ENCODE data around the gene RPGRIP1L. TPM values are rescaled to one million over a fixed set of nuclear protein-coding genes. Genes with fewer than 3 reads are reported as not detected.

Gene RPGRIP1L
- 3.6 and 4.1 TPM in 2 replicates for total RNA-seq (2014; rRNA removed; shearing (Covaris generic))
- 1.5 and 2.5 TPM in 2 replicates for polyA plus RNA-seq (2015; cell fraction: cytosol; rRNA removed)
- 7.5 and 9.3 TPM in 2 replicates for polyA plus RNA-seq (2015; cell fraction: nucleus; rRNA removed)

DNA sequence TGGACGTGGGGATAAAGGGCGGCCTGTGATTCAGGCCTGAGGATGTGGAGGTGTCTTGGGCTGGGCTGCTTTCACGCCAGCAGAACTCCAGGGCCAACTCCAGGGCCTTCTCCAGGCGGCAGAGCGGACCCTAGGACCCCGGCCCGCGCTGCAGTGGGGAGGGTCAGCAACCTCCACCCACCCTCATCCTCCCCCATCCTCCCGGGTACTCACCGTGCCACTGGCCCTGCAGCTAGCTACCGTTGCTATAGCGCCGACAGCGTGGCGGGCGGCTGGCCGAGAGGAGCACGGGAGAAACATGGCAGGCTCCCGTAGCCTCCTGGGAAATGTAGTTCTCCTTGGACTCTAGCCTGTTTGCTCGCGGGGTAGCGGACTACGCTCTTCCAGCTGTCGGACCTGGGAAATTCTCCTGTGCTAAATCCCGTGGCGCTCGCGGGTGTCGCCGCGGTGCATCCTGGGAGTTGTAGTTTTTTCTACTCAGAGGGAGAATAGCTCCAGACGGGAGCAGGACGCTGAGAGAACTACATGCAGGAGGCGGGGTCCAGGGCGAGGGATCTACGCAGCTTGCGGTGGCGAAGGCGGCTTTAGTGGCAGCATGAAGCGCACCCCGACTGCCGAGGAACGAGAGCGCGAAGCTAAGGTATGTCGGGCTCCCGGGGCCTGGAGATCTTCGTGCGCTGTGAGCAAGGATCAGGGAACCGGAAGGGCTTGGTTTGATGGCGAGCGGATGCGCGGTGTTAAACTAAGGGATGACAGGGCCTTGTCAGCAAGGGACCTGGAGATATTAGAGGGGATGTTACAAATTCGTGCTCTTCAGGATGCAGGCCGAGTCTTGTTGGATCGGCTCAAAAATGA is at the start of gene RPGRIP1L, which contains the start of gene FTO:
RPGRIP1L (minus strand) TSS at position 270 of the 855 bp plus-strand sequence. CDS start 3,136 bp downstream, outside the sequence.
FTO (plus strand) TSS at position 567 of the 855 bp plus-strand sequence.
- in situ Hi-C loops (cut with HindIII; ENCODE audit: low pct_unique_long_range_greater_than_20kb, low sequenced_read_pairs): no loop called here
- peak; percentile 98 for DNase-seq (ENCODE audit: low read depth, low spot score)

DNA sequence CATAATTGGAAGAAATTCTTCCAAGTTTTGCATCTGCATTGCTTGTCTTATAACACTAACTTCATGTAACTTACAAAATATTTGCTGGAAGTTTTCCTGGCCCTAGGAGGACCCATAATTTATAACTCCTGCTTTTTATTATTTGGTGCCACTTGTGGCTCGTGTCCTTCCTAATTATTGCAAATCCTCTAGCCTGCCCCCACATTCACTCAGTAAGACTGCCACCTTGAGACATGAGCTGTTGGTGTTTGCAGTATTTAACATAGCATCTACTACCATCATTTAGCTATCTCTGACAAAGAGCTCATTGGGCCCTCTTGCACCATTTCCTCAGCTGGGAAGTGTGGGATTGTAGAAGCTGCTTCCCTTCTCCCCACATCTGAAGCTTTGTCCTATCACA is 49.8 kb upstream of the RPGRIP1L start:
- in situ Hi-C loops (cut with HindIII; ENCODE audit: low pct_unique_long_range_greater_than_20kb, low sequenced_read_pairs): no loop called here
- DNase-seq (ENCODE audit: low read depth, low spot score): peak; percentile 36

DNA sequence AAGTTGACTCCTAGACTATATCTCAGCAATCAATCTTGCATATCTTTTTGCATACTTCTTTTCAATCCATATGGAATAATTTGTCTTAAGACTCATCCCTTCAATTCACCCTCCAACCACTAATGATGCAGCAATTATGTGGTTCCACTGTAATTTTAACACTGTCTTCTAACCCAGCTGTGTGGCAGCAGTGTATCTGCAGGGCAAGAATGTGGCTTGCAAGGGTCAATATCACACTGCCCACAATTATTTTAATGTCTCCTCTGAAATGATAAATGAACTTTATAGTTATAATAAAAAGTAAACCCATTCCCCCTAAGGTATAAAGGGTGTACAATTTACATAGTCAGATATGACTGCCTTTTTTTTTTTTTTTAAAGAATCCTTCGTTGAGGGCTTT is 48.9 kb upstream of the RPGRIP1L start:
- no peak for DNase-seq (ENCODE audit: low read depth, low spot score)
- in situ Hi-C loops (cut with HindIII; ENCODE audit: low pct_unique_long_range_greater_than_20kb, low sequenced_read_pairs): no loop called here

DNA sequence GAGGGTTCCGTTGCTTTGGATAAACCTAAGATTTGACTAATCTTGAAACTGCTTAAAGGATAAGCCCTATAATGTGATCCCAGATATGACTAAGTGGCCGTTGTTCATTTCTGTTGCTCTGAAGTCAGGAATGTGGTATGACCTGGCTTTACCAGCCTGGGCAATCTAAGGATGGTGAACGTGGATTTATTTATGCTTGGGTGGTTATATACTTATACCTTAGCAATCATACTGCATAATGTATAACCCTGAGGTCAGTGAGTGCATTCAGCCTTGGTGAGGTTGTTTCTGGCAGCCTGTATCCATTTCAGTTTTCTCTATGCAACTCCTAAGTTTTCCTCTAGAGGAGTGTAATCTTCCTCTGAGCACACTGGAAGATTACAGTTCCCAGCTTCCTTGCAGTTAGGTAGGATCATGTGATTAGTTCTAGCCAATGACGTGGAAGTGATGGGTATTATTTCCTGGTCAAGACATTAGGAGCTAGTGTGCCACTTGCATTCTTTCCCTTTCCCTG is 42.2 kb upstream of the RPGRIP1L start:
- peak; percentile 24 for DNase-seq (ENCODE audit: low read depth, low spot score)
- in situ Hi-C loops (cut with HindIII; ENCODE audit: low pct_unique_long_range_greater_than_20kb, low sequenced_read_pairs): no loop called here

DNA sequence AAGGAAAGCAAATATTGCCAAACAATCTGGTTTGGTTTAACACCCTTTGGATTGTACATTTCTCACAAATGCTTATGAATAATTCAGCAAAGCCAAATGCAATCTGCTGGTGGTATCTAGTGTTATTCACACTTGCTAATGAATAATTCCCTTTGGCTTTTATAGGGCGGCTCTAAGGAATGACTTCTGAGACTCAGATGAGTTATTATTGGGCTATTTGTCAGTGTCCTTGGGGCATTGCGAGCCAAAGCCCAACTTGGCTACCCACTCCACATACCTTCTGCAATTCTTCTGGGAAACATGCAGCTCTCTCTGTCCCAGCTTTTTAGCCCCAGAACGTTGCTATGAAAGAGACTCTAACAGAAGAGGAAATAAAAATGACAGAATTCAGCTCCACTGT is 41.4 kb upstream of the RPGRIP1L start:
- in situ Hi-C loops (cut with HindIII; ENCODE audit: low pct_unique_long_range_greater_than_20kb, low sequenced_read_pairs): no loop called here
- no peak for DNase-seq (ENCODE audit: low read depth, low spot score)

DNA sequence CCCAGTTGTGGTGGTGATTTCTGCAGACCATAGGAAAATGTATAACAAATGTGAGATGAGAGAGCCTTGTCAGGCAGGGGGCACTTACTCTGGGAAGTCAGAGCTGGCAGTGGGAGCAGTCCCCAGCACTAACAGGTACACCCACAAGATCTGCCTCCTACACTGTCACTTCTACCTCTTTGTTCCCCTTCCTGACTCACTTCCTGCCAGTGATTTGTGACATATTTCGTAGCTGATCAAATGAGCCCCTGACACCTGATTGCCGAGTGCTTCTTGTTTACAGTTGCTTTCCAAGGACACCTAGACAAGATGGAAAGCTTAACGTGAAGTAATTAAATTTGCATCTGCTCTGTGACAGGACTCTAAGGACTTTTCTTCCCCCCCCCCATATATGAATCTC is 40.8 kb upstream of the RPGRIP1L start:
- no peak for DNase-seq (ENCODE audit: low read depth, low spot score)
- in situ Hi-C loops (cut with HindIII; ENCODE audit: low pct_unique_long_range_greater_than_20kb, low sequenced_read_pairs): no loop called here

DNA sequence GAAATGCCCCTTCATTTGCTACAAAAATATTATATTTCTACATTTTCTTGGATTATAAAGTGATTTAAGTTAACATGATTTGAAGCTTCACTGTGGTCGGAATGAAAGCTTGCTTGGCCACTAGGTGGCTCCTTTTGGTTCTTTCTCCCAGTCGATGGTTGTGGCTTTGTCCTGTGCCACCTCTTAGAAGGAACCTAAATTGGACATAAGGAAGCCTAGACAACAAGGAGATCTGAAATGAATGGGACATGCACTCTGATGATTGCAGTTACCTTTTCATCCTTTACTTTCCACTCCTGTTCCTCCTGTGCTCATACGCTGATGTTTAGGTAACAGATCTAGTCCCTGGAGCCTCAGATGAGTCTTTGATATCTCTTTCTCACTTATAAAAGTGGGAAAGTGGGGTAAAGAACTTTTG is 39.5 kb upstream of the RPGRIP1L start:
- in situ Hi-C loops (cut with HindIII; ENCODE audit: low pct_unique_long_range_greater_than_20kb, low sequenced_read_pairs): no loop called here
- DNase-seq (ENCODE audit: low read depth, low spot score): peak; percentile 53

- in situ Hi-C loops (cut with HindIII; ENCODE audit: low pct_unique_long_range_greater_than_20kb, low sequenced_read_pairs): no loop called here
- no peak for DNase-seq (ENCODE audit: low read depth, low spot score)
Observed at GRCh38 chr16:53741546-53741945, 37.9 kb upstream of the RPGRIP1L start.

DNA sequence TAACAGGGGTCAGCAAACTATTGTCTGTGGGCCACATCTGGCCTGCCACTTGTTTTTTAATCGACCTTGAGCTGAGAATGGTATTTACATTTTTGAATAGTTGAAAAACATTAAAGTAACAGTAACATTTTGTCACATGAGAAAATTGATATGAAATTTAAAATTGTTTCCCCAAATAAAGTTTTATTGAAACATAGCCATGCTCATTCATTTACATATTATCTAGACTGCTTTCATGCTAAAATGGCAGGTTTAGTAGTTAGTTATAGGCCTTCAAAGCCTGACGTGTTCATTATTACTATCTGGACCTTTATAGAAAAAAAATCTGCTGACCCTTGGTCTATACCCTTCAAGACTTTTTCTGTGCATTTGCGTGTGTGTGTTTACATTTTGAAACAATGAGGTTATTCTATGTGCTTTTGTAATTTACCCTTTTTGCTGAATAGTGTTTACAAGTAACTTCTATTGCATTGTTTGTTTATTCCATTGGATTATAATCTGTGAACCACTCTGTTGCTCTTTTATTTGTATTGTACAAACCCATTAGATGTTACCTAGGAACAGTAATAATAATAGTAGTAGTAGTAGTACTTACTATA is 37.4 kb upstream of the RPGRIP1L start:
- DNase-seq (ENCODE audit: low read depth, low spot score): no peak
- in situ Hi-C loops (cut with HindIII; ENCODE audit: low pct_unique_long_range_greater_than_20kb, low sequenced_read_pairs): no loop called here

- DNase-seq (ENCODE audit: low read depth, low spot score): no peak
- in situ Hi-C loops (cut with HindIII; ENCODE audit: low pct_unique_long_range_greater_than_20kb, low sequenced_read_pairs): no loop called here
Observed at GRCh38 chr16:53740476-53740875, 36.8 kb upstream of the RPGRIP1L start.

DNA sequence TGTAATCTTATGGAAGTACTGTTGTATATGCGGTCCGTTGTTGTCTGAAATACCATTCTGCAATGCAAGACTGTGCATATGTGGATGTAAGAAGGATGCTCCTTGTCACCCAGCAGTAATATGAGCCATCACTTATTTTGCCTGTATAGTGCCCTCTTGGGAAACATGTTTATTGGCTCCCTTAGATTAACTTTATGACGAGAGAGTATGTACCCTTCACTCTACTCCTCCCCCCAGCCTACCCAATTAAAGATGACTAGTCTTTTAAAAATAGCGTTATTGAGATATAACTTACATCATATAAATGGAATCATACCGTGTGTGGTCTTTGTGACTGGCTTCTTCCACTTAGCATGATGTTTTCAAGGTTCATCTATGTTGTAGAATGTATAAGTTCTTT is 33.9 kb upstream of the RPGRIP1L start:
- DNase-seq (ENCODE audit: low read depth, low spot score): no peak
- in situ Hi-C loops (cut with HindIII; ENCODE audit: low pct_unique_long_range_greater_than_20kb, low sequenced_read_pairs): no loop called here

DNA sequence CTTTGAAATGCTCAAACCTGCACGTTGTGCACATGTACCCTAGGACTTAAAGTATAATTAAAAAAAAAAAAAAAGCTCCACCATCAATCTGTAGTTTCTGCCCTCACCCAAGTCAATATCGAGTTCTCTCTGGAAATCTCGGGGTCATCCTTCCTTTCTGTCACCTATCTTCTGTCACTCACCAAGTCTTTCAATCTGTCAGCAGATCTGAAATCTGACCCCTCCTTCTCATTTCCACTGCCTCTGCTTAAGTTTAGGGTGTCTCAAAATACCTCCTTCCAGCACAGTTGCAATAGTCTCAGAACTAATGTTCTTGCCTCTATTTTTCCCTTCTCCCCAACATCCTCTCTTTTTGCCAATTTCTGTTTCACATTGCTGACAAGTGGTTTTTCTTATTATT is 32.6 kb upstream of the RPGRIP1L start:
- in situ Hi-C loops (cut with HindIII; ENCODE audit: low pct_unique_long_range_greater_than_20kb, low sequenced_read_pairs): no loop called here
- DNase-seq (ENCODE audit: low read depth, low spot score): no peak

GRCh38 chr16:53734908-53735307 is 31.2 kb upstream of the RPGRIP1L start:
- in situ Hi-C loops (cut with HindIII; ENCODE audit: low pct_unique_long_range_greater_than_20kb, low sequenced_read_pairs): no loop called here
- DNase-seq (ENCODE audit: low read depth, low spot score): no peak

DNA sequence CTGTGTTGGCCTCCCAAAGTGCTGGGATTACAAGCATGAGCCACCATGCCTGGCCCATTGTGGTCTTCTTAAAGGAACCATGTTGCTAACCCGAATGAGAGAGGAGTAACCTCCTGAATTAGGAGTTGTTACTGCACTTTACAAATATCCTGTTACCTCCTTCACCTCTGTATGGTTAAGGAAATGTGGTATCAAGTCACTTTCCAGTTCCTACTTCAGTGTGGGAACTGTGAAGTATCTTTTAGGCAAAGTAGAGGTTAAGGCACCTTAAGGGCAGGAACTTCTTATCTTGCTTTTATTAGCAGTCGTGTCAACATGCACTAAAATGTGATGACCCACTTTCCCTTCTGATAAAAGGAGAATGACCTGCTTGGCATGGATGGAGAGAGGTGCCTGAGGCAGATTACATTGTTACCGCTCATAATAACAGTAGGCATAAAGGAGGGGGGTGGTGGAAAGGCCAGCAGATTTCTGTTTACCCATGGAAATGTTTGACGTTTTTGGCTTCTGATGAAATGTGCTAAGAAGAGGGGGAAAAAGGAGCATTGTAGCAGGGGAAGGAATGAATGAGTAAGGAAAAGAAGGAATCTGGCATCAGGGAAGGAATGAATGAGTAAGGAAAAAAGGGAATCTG is 28.8 kb upstream of the RPGRIP1L start:
- in situ Hi-C loops (cut with HindIII; ENCODE audit: low pct_unique_long_range_greater_than_20kb, low sequenced_read_pairs): no loop called here
- DNase-seq (ENCODE audit: low read depth, low spot score): no peak

DNA sequence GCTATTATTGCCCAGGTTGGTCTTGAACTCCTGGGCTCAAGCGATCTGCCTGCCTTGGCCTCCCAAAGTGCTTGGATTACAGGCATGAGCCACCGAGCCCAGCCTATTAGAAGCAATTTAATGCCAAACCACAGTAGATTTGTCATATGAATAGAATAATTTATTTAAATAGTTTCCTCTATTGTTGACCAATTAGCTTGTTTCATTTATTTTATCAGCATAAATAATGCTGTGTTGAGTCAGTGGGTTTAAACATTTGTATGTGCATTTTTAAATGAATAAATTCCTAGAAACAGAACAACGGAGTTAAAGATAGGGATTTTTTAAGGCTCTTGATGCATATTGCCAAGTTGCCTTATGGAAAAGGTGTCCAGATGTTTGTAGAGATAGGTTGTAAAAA is 27.0 kb upstream of the RPGRIP1L start:
- no peak for DNase-seq (ENCODE audit: low read depth, low spot score)
- in situ Hi-C loops (cut with HindIII; ENCODE audit: low pct_unique_long_range_greater_than_20kb, low sequenced_read_pairs): no loop called here

- in situ Hi-C loops (cut with HindIII; ENCODE audit: low pct_unique_long_range_greater_than_20kb, low sequenced_read_pairs): no loop called here
- DNase-seq (ENCODE audit: low read depth, low spot score): no peak
Observed at GRCh38 chr16:53726625-53727024, 23.0 kb upstream of the RPGRIP1L start.

DNA sequence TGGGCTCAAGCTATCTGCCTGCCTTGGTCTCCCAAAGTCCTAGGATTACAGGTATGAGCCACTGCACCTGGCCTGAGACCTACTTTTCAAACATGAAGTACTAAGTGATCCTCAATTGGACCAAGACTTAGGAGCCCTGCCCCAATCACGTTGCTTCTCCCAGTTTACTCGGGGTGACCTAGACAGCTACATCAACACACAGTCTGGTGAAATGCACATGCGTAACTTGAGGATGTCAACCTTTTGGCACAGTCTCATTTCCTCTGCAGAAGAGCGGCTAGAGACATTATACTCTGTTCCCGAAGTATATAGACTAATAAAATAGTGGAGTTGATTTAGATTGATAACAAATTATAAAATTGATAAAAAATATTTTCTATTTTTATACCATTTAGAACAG is 17.4 kb upstream of the RPGRIP1L start:
- in situ Hi-C loops (cut with HindIII; ENCODE audit: low pct_unique_long_range_greater_than_20kb, low sequenced_read_pairs): no loop called here
- no peak for DNase-seq (ENCODE audit: low read depth, low spot score)

GRCh38 chr16:53717577-53717976 is 13.9 kb upstream of the RPGRIP1L start:
- no peak for DNase-seq (ENCODE audit: low read depth, low spot score)
- in situ Hi-C loops (cut with HindIII; ENCODE audit: low pct_unique_long_range_greater_than_20kb, low sequenced_read_pairs): no loop called here
